CD14-positive monocyte (primary cell): ENCODE results near the gene GPER1. TPM values are rescaled to one million over a fixed set of nuclear protein-coding genes. Genes with fewer than 3 reads are reported as not detected.
A peak's percentile ranks its signal among the peaks of the same experiment; 100 is the strongest.

Experiments
- DNase-seq, 3 donors: peaks; one replicate each; pipeline ENCODE4 v3.0.0-alpha.2; 2011 to 2022
- H2AFZ ChIP-seq: 2 replicates; pipeline ENCODE4 v1.6.0; 2012; ENCODE audit warnings: mild to moderate bottlenecking, low read depth, low read length, inconsistent platforms; ENCODE audit not compliant: insufficient read depth, poor library complexity, severe bottlenecking
- H3K27ac ChIP-seq, 2 donors: 1 replicate in 1 of 2; 2 replicates in 1 of 2; pipeline ENCODE4 v1.5.1; 2012 to 2013; ENCODE audit warnings: low read length in 2 of 2, control low read depth in 1 of 2, inconsistent platforms in 1 of 2, low read depth in 1 of 2, mild to moderate bottlenecking in 1 of 2
- H3K27me3 ChIP-seq, 2 donors: one replicate each; pipeline versions ENCODE4 v1.6.0 to v1.6.1; 2011 to 2013; ENCODE audit warnings: low read length in 2 of 2; ENCODE audit not compliant: control insufficient read depth in 2 of 2, insufficient read depth in 2 of 2
- H3K36me3 ChIP-seq, 2 donors: replicated peaks in 1 of 2; 1 replicate in 1 of 2; 2 replicates in 1 of 2; pipeline versions ENCODE4 v1.5.1 to v1.6.1; 2012 to 2013; ENCODE audit warnings: low read length in 2 of 2, control low read depth in 1 of 2, inconsistent platforms in 1 of 2, mild to moderate bottlenecking in 1 of 2; ENCODE audit not compliant: insufficient read depth in 2 of 2, control insufficient read depth in 1 of 2
- H3K4me1 ChIP-seq, 2 donors: 1 replicate in 1 of 2; 2 replicates in 1 of 2; pipeline versions ENCODE4 v1.5.1 to v1.6.1; 2012 to 2013; ENCODE audit warnings: low read length in 2 of 2, control low read depth in 1 of 2, inconsistent platforms in 1 of 2, mild to moderate bottlenecking in 1 of 2, moderate library complexity in 1 of 2; ENCODE audit not compliant: insufficient read depth in 2 of 2, control insufficient read depth in 1 of 2
- H3K4me2 ChIP-seq: replicated peaks from 2 replicates; pipeline ENCODE3; 2012; ENCODE audit warnings: low read length, moderate library complexity, mild to moderate bottlenecking; ENCODE audit not compliant: poor library complexity, severe bottlenecking; ENCODE audit errors: extremely low read depth
- H3K4me3 ChIP-seq, 3 experiments: fragments of 200-600 bp in 1 of 3; sonication (generic) in 1 of 3; replicated peaks in 1 of 3; 1 replicate in 2 of 3; 2 replicates in 1 of 3; pipeline ENCODE4 v1.5.1; 2011 to 2013; ENCODE audit warnings: low read length in 3 of 3, mild to moderate bottlenecking in 3 of 3, control low read depth in 2 of 3, low read depth in 2 of 3, inconsistent platforms in 1 of 3, moderate library complexity in 1 of 3
- H3K79me2 ChIP-seq: 2 replicates; pipeline ENCODE4 v1.6.0; 2012; ENCODE audit warnings: mild to moderate bottlenecking, control low read depth, inconsistent platforms, low read length, moderate library complexity; ENCODE audit not compliant: insufficient read depth
- H3K9ac ChIP-seq: 2 replicates; pipeline ENCODE4 v1.6.0; 2017; ENCODE audit warnings: low read length, mild to moderate bottlenecking; ENCODE audit not compliant: insufficient read depth, poor library complexity, severe bottlenecking
- H3K9me3 ChIP-seq, 2 donors: replicated peaks in 1 of 2; 1 replicate in 1 of 2; 2 replicates in 1 of 2; pipeline versions ENCODE4 v1.5.1 to v1.6.1; 2012 to 2013; ENCODE audit warnings: low read length in 2 of 2, control low read depth in 1 of 2; ENCODE audit not compliant: control insufficient read depth in 1 of 2, insufficient read depth in 1 of 2
- H4K20me1 ChIP-seq: 2 replicates; pipeline ENCODE4 v1.6.0; 2012; ENCODE audit warnings: mild to moderate bottlenecking, low read length, control low read depth, moderate library complexity; ENCODE audit not compliant: insufficient read depth
- H3K27ac Mint-ChIP-seq, 7 donors: one replicate each; pipeline ENCODE4 v1.8.0; 2020; ENCODE audit warnings: mild to moderate bottlenecking in 7 of 7, mixed read lengths in 7 of 7, moderate library complexity in 6 of 7, inconsistent platforms in 2 of 7
- H3K27me3 Mint-ChIP-seq, 3 donors: one replicate each; pipeline ENCODE4 v1.8.0; 2021 to 2022; ENCODE audit warnings: low read depth in 3 of 3, mild to moderate bottlenecking in 3 of 3, mixed read lengths in 3 of 3, moderate library complexity in 3 of 3, inconsistent platforms in 1 of 3
- H3K36me3 Mint-ChIP-seq, 2 donors: one replicate each; pipeline ENCODE4 v1.8.0; 2020; ENCODE audit warnings: mixed read lengths in 2 of 2, inconsistent platforms in 1 of 2, mild to moderate bottlenecking in 1 of 2
- H3K4me1 Mint-ChIP-seq: one replicate; pipeline ENCODE4 v1.8.0; 2020; ENCODE audit warnings: mild to moderate bottlenecking, mixed read lengths
- H3K4me3 Mint-ChIP-seq, 2 donors: one replicate each; pipeline ENCODE4 v1.8.0; 2020; ENCODE audit warnings: mild to moderate bottlenecking in 2 of 2, mixed read lengths in 2 of 2, moderate library complexity in 1 of 2
- H3K9me3 Mint-ChIP-seq, 7 donors: one replicate each; pipeline ENCODE4 v1.8.0; 2020 to 2022; ENCODE audit warnings: mixed read lengths in 7 of 7, mild to moderate bottlenecking in 6 of 7, moderate library complexity in 6 of 7, inconsistent platforms in 2 of 7
- WGBS: methylation state at CpG from one replicate; pipeline ENCODE4 v1.1.5; 2013; ENCODE audit warnings: missing lambda C conversion rate; ENCODE audit not compliant: insufficient coverage; 5-methylcytosine and 5-hydroxymethylcytosine counted together
- intact Hi-C, 2 donors: fragments of 100-400 bp; cut with micrococcal nuclease; formaldehyde crosslinking; loops; one replicate each; pipeline versions ENCODE4 v1.15.0 to v1.15.1; 2023
- polyA plus RNA-seq, 3 donors: library from polyadenylated mRNA; depleted of rRNA in 1 of 3; unstranded in 2 of 3; stranded (reverse) in 1 of 3; fragments of 300-500 nt in 2 of 3; fragments of >200 nt in 1 of 3; fragmentation: Illumina TruSeq in 2 of 3; gene quantifications; 1 replicate in 2 of 3; 2 replicates in 1 of 3; pipeline ENCODE4 v1.2.3, GENCODE V29; 2012 to 2021
- TF ChIP-seq, protein P1 (sequence below): fragments of 200-600 bp; IDR thresholded peaks from one replicate; pipeline ENCODE4 v1.8.0; 2022; ENCODE audit warnings: antibody characterized with exemption, mild to moderate bottlenecking

GPER1 gene
- polyA plus RNA-seq, 3 donors = 0.35 to 10.0 (median 4.1) TPM

DNA sequence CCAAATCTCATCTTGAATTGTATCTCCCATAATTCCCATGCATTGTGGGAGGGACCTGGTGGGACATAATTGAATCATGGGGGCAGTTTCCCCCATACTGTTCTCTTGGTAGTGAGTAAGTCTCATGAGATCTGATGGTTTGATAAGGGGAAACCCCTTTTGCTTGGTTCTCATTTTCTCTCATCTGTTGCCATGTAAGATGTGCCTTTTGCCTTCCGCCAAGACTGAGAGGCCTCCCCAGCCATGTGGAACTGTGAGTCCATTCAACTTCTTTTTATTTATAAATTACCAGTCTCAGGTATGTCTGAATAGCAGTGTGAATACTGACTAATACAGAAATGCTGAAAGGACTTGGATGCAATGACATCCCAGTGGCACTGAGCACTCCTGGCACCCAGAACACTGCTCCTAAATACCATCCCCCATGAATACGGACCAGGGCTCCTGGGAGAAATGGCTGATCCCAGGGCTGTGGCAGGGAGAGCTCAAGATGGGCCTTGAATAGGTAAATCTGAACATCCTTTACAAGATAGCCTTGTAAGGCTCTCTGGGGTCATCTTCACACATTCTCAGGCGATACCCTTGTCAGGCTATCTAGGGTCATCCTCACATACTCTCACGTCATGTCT, 52.7 kb downstream of the GPER1 start:
- no peak overlapping the region for H3K4me2 ChIP-seq
- Mint-ChIP-seq H3K27me3 (peaks cover 0 to 8% (median 6%) of the 10 kb centered on the region in 3 donors), H3K36me3 (no peaks in the 10 kb centered on the region), H3K27ac (peak overlapping the region in 1 of 7 donors; percentile 37), H3K4me3 (no peak overlapping the region), H3K4me1 (peaks cover 20% of the 10 kb centered on the region), H3K9me3 (peaks cover 0 to 2% (median 0%) of the 10 kb centered on the region in 7 donors)
- H3K4me1 ChIP-seq = peaks cover 16 to 19% of the 10 kb centered on the region in 2 donors
- TF ChIP-seq, protein P1, sequence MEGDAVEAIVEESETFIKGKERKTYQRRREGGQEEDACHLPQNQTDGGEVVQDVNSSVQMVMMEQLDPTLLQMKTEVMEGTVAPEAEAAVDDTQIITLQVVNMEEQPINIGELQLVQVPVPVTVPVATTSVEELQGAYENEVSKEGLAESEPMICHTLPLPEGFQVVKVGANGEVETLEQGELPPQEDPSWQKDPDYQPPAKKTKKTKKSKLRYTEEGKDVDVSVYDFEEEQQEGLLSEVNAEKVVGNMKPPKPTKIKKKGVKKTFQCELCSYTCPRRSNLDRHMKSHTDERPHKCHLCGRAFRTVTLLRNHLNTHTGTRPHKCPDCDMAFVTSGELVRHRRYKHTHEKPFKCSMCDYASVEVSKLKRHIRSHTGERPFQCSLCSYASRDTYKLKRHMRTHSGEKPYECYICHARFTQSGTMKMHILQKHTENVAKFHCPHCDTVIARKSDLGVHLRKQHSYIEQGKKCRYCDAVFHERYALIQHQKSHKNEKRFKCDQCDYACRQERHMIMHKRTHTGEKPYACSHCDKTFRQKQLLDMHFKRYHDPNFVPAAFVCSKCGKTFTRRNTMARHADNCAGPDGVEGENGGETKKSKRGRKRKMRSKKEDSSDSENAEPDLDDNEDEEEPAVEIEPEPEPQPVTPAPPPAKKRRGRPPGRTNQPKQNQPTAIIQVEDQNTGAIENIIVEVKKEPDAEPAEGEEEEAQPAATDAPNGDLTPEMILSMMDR = no peak
- no peaks in the 10 kb centered on the region for H3K27me3 ChIP-seq
- H2AFZ ChIP-seq = no peak overlapping the region
- no peak overlapping the region for H3K4me3 ChIP-seq
- DNase-seq = peak in 1 of 3 donors; percentile 41
- H4K20me1 ChIP-seq = no peaks in the 10 kb centered on the region
- no peaks in the 10 kb centered on the region for H3K36me3 ChIP-seq
- no peak overlapping the region for H3K9ac ChIP-seq
- H3K27ac ChIP-seq = no peak overlapping the region
- intact Hi-C loops = loop anchor here in 1 of 2 donors (5.0 kb wide), 1 partner anchor 53 kb away; the partner anchor contains the start of gene GPER1
- WGBS = 100% methylated on average over 2 of the region's 4 CpGs
- no peaks in the 10 kb centered on the region for H3K79me2 ChIP-seq
- H3K9me3 ChIP-seq = no peaks in the 10 kb centered on the region

- peaks cover 0 to 8% (median 6%) of the 10 kb centered on the region in 3 donors for H3K27me3 Mint-ChIP-seq
- H3K27me3 ChIP-seq = no peaks in the 10 kb centered on the region
- H3K36me3 ChIP-seq = no peaks in the 10 kb centered on the region
- H3K79me2 ChIP-seq = no peaks in the 10 kb centered on the region
- no peaks in the 10 kb centered on the region for H3K9me3 ChIP-seq
- H3K4me3 ChIP-seq = no peak overlapping the region
- peaks cover 0 to 2% (median 0%) of the 10 kb centered on the region in 7 donors for H3K9me3 Mint-ChIP-seq
- WGBS = 91% methylated on average over 4 of the region's 6 CpGs
- no peak overlapping the region for H3K4me3 Mint-ChIP-seq
- peak overlapping the region in 1 of 7 donors; percentile 59 for H3K27ac Mint-ChIP-seq
- no peak for DNase-seq
- H2AFZ ChIP-seq = no peak overlapping the region
- H3K4me1 Mint-ChIP-seq = peaks cover 18% of the 10 kb centered on the region
- no peak overlapping the region for H3K4me2 ChIP-seq
- H3K9ac ChIP-seq = no peak overlapping the region
- H4K20me1 ChIP-seq = no peaks in the 10 kb centered on the region
- H3K27ac ChIP-seq = no peak overlapping the region
- H3K36me3 Mint-ChIP-seq = no peaks in the 10 kb centered on the region
- intact Hi-C loops = loop anchor here in 1 of 2 donors (5.0 kb wide), 1 partner anchor 54 kb away; the partner anchor contains the start of gene GPER1
- TF ChIP-seq, protein P1 = no peak
- peaks cover 16 to 19% of the 10 kb centered on the region in 2 donors for H3K4me1 ChIP-seq
These were observed 53.7 kb downstream of the GPER1 start for GRCh38 chr7:1141651-1142050.
